ENCODE measurements around the gene PIP4K2C.
"Not testable (repeated sequence)": the region's sequence is repeated elsewhere in the genome, so short reads cannot be mapped to it uniquely, and the experiment has no call there.

The PIP4K2C gene

GRCh38 chr12:57552306-57552651 lies 38.7 kb upstream of the PIP4K2C start:
- no peak for TF ChIP-seq CTCF (conservative IDR thresholded peaks at IDR 0.05)
- H3K27ac ChIP-seq = no peak overlapping the region

- no peak overlapping the region for H3K27ac ChIP-seq
- TF ChIP-seq CTCF (conservative IDR thresholded peaks at IDR 0.05) = no peak
These were observed 38.1 kb upstream of the PIP4K2C start for GRCh38 chr12:57552835-57553313.

GRCh38 chr12:57553343-57554202 lies 37.4 kb upstream of the PIP4K2C start:
- no peak overlapping the region for H3K27ac ChIP-seq
- TF ChIP-seq CTCF (conservative IDR thresholded peaks at IDR 0.05) = no peak

GRCh38 chr12:57554453-57554852 lies 36.5 kb upstream of the PIP4K2C start:
- TF ChIP-seq CTCF (conservative IDR thresholded peaks at IDR 0.05) = no peak
- no peak overlapping the region for H3K27ac ChIP-seq

GRCh38 chr12:57554897-57555296 lies 36.1 kb upstream of the PIP4K2C start:
- TF ChIP-seq CTCF (conservative IDR thresholded peaks at IDR 0.05) = no peak
- no peak overlapping the region for H3K27ac ChIP-seq

GRCh38 chr12:57558864-57559263 lies 32.1 kb upstream of the PIP4K2C start:
- no peak overlapping the region for H3K27ac ChIP-seq
- no peak for TF ChIP-seq CTCF (conservative IDR thresholded peaks at IDR 0.05)

- no peak for TF ChIP-seq CTCF (conservative IDR thresholded peaks at IDR 0.05)
These were observed 30.5 kb upstream of the PIP4K2C start for GRCh38 chr12:57560516-57560915.

GRCh38 chr12:57561117-57561516 lies 29.9 kb upstream of the PIP4K2C start:
- H3K27ac ChIP-seq = not testable (repeated sequence)

More at GRCh38 chr12:57560516-57560915, 30.5 kb upstream of the PIP4K2C start:
- no peak overlapping the region for H3K27ac ChIP-seq

All from VCaP (cell line).